Endothelial cell of umbilical vein (primary cell): ENCODE measurements around the gene KCNC4. TPM values are rescaled to one million over a fixed set of nuclear protein-coding genes. Genes with fewer than 3 reads are reported as not detected.

ENCODE experiments used
- BruUV-seq: library from RNA; stranded (reverse); fragments of 400-500 nt; replicated peaks from 2 replicates; lab custom pipeline; 2021; lab: Mats Ljungman, UMichigan
- CTCF ChIA-PET: fragments of 300-600, 350-600 bp; sonication (Branson Sonifier 250); formaldehyde crosslinking; loops from one replicate; lab custom pipeline; 2021; ENCODE audit warnings: antibody characterized with exemption, inconsistent platforms; lab: Charles Lee
- POLR2A ChIA-PET: fragments of 300-600, 350-600 bp; sonication (Branson Sonifier 250); formaldehyde crosslinking; loops from one replicate; lab custom pipeline; 2021; ENCODE audit warnings: antibody characterized with exemption, inconsistent platforms; lab: Charles Lee
- DNase-seq: peaks from one replicate; pipeline ENCODE4 v3.0.0-alpha.2; 2011; ENCODE audit warnings: low read depth, low spot score
- FAIRE-seq: peaks from 2 replicates; lab custom pipeline; 2011; peaks lifted over from hg19 to GRCh38; lab: Jason Lieb, UNC
- H2AFZ ChIP-seq: 2 replicates; pipeline ENCODE4 v1.6.0; 2012; ENCODE audit warnings: low read depth, low read length, control low read depth, inconsistent platforms
- H3K27ac ChIP-seq: 2 replicates; pipeline ENCODE4 v1.5.1; 2011; ENCODE audit warnings: low read depth, mild to moderate bottlenecking, control low read depth, low read length, moderate library complexity; ENCODE audit not compliant: insufficient read depth
- H3K27me3 ChIP-seq, 2 experiments: 2 replicates each; pipeline versions ENCODE4 v1.6.0 to v1.6.1; 2011; ENCODE audit warnings: low read length in 2 of 2, mixed read lengths in 1 of 2; ENCODE audit not compliant: control insufficient read depth in 2 of 2, insufficient read depth in 2 of 2
- H3K36me3 ChIP-seq, 2 experiments: 2 replicates in 1 of 2; 3 replicates in 1 of 2; pipeline ENCODE4 v1.5.1; 2011; ENCODE audit warnings: low read length in 2 of 2, mild to moderate bottlenecking in 1 of 2, moderate library complexity in 1 of 2; ENCODE audit not compliant: control insufficient read depth in 2 of 2, insufficient read depth in 2 of 2; ENCODE audit errors: extremely low read depth in 1 of 2
- H3K4me1 ChIP-seq: 3 replicates; pipeline ENCODE4 v1.5.1; 2011; ENCODE audit warnings: mild to moderate bottlenecking, low read length; ENCODE audit not compliant: control insufficient read depth, insufficient read depth; ENCODE audit errors: extremely low read depth
- H3K4me2 ChIP-seq: 2 replicates; pipeline ENCODE4 v1.6.1; 2011; ENCODE audit warnings: low read length, control low read depth, mixed read lengths; ENCODE audit not compliant: insufficient read depth
- H3K4me3 ChIP-seq, 3 experiments: fragments of 200-600 bp in 1 of 3; sonication (generic), shearing (Covaris generic) in 1 of 3; replicated peaks in 1 of 3; 2 replicates each; pipeline ENCODE4 v1.5.1; 2011 to 2016; ENCODE audit warnings: control low read depth in 3 of 3, low read length in 3 of 3, mild to moderate bottlenecking in 2 of 3, inconsistent platforms in 1 of 3, low read depth in 1 of 3, moderate library complexity in 1 of 3; ENCODE audit not compliant: insufficient read depth in 1 of 3
- H3K79me2 ChIP-seq: 2 replicates; pipeline ENCODE4 v1.6.0; 2012; ENCODE audit warnings: low read length, inconsistent platforms; ENCODE audit not compliant: control insufficient read depth, insufficient read depth
- H3K9ac ChIP-seq: replicated peaks from 2 replicates; pipeline ENCODE3; 2011; ENCODE audit warnings: low read length, control low read depth; ENCODE audit not compliant: insufficient read depth; ENCODE audit errors: extremely low read depth
- H3K9me1 ChIP-seq: replicated peaks from 3 replicates; pipeline ENCODE4 v1.6.0; 2011; ENCODE audit warnings: mild to moderate bottlenecking, low read length; ENCODE audit not compliant: control insufficient read depth, insufficient read depth; ENCODE audit errors: extremely low read depth
- H3K9me3 ChIP-seq: replicated peaks from 2 replicates; pipeline ENCODE4 v1.5.1; 2012; ENCODE audit warnings: low read length, inconsistent platforms; ENCODE audit not compliant: control insufficient read depth, insufficient read depth
- H4K20me1 ChIP-seq: replicated peaks from 2 replicates; pipeline ENCODE3; 2011; ENCODE audit warnings: mild to moderate bottlenecking, low read length; ENCODE audit not compliant: control insufficient read depth, insufficient read depth; ENCODE audit errors: extremely low read depth
- EZH2 ChIP-seq: IDR thresholded peaks from 2 replicates; pipeline ENCODE4 v1.6.1; 2012; ENCODE audit warnings: borderline replicate concordance, low read depth, mild to moderate bottlenecking, moderate library complexity, low read length, inconsistent platforms; ENCODE audit not compliant: severe bottlenecking
- FOS ChIP-seq: IDR thresholded peaks from 2 replicates; pipeline ENCODE4 v1.6.1; 2011; ENCODE audit warnings: mild to moderate bottlenecking, low read length, moderate library complexity, borderline replicate concordance; ENCODE audit not compliant: insufficient read depth
- GATA2 ChIP-seq: IDR thresholded peaks from 2 replicates; pipeline ENCODE4 v1.7.0; 2011; ENCODE audit warnings: low read depth, mild to moderate bottlenecking, moderate library complexity, mixed read lengths, low read length; ENCODE audit not compliant: insufficient read length, insufficient read depth
- JUN ChIP-seq: IDR thresholded peaks from 2 replicates; pipeline ENCODE4 v1.6.1; 2011; ENCODE audit warnings: borderline replicate concordance, low read depth; ENCODE audit not compliant: insufficient read length, insufficient read depth
- MYC ChIP-seq: IDR thresholded peaks from one replicate; pipeline ENCODE4 v1.6.1; 2011; ENCODE audit warnings: mild to moderate bottlenecking, low read depth, low read length
- POLR2A ChIP-seq: IDR thresholded peaks from 2 replicates; pipeline ENCODE4 v1.6.1; 2012; ENCODE audit warnings: low read depth, mild to moderate bottlenecking, control low read depth, low read length
- POLR2AphosphoS5 ChIP-seq: IDR thresholded peaks from 2 replicates; pipeline ENCODE4 v1.6.1; 2012; ENCODE audit warnings: low read depth, mild to moderate bottlenecking, control low read depth, low read length, moderate library complexity; ENCODE audit not compliant: insufficient read depth
- dilution Hi-C: fragments of 300-500 bp; cut with MboI; formaldehyde crosslinking; loops from one replicate; pipeline ENCODE4 v1.15.0; 2019; ENCODE audit warnings: low sequenced_read_pairs; ENCODE audit not compliant: extremely low pct_ligation_motif_present
- intact Hi-C: fragments of 100-400 bp; cut with micrococcal nuclease; formaldehyde crosslinking; loops from one replicate; pipeline ENCODE4 v1.10.0; 2022
- polyA plus RNA-seq, 4 experiments: library from polyadenylated mRNA; depleted of rRNA in 3 of 4; stranded (reverse) in 3 of 4; unstranded in 1 of 4; fragments of >200 nt; gene quantifications; 2 replicates each; pipeline versions ENCODE4 v1.2.1 to v1.2.3, GENCODE V29; 2011 to 2012; ENCODE audit warnings: missing spikeins in 1 of 4
- total RNA-seq: library from RNA; stranded (reverse); gene quantifications from 2 replicates; pipeline ENCODE4 v1.2.3, GENCODE V29; 2021
- TF ChIP-seq, protein P1 (sequence below), 2 donors: IDR thresholded peaks; 1 replicate in 1 of 2; 2 replicates in 1 of 2; pipeline ENCODE4 v1.5.1; 2011; ENCODE audit warnings: low read length in 2 of 2, mild to moderate bottlenecking in 2 of 2, moderate library complexity in 2 of 2, control low read depth in 1 of 2, inconsistent platforms in 1 of 2, low read depth in 1 of 2; ENCODE audit not compliant: insufficient read depth in 1 of 2; ENCODE audit errors: extremely low read depth in 1 of 2
- TF ChIP-seq, protein P2 (sequence below): IDR thresholded peaks from 2 replicates; pipeline ENCODE4 v1.6.1; 2011; ENCODE audit not compliant: insufficient read depth, insufficient read length

The KCNC4 gene
- total and polyA plus RNA-seq, 2 donors (not counting 3 experiments of a cell fraction or from before 2014, with no cell fraction given) = 6.7 to 22.5 TPM

DNA sequence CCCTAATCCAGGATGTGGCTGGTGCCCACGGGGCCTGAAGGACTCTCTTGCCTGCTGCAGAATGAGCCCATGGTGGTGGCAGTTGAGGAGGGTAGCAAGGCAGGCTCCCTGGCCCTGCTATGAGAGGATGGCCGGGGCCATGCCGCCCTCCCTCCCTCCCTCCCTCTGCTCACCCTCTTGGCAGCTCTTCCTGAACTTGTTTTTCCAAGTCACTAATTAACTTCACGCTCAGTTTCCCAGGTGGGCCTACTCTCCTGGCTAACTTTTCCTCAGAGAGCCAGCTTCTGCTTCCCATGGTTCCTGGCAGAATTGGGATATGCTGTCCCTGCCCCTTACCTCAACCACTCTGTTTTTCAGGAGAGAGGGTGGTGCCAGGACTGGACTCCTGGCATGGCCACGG lies 10.2 kb downstream of the KCNC4 start:
- H3K9ac ChIP-seq = no peak overlapping the region
- no peak overlapping the region for H2AFZ ChIP-seq
- ChIA-PET POLR2A (no interaction called here), CTCF (interaction anchor here (0.7 to 3.7 kb wide), 2 partner anchors 12 to 92 kb away, joined by 3 to 23 read pairs; partner anchors contain the start of gene KCNC4)
- dilution Hi-C loops = no loop called here
- no peak overlapping the region for H3K4me3 ChIP-seq
- no peak overlapping the region for H3K4me2 ChIP-seq
- no peaks in the 10 kb centered on the region for H3K4me1 ChIP-seq
- intact Hi-C loops = no loop called here
- no peak overlapping the region for H3K27ac ChIP-seq
- peaks cover 0 to 5% of the 10 kb centered on the region in 2 experiments for H3K36me3 ChIP-seq
- BruUV-seq = no TSS peak
- TF ChIP-seq MYC (no peak), POLR2A (no peak), GATA2 (no peak), FOS (no peak), POLR2AphosphoS5 (no peak), JUN (no peak), EZH2 (no peak)
- TF ChIP-seq, protein P1, sequence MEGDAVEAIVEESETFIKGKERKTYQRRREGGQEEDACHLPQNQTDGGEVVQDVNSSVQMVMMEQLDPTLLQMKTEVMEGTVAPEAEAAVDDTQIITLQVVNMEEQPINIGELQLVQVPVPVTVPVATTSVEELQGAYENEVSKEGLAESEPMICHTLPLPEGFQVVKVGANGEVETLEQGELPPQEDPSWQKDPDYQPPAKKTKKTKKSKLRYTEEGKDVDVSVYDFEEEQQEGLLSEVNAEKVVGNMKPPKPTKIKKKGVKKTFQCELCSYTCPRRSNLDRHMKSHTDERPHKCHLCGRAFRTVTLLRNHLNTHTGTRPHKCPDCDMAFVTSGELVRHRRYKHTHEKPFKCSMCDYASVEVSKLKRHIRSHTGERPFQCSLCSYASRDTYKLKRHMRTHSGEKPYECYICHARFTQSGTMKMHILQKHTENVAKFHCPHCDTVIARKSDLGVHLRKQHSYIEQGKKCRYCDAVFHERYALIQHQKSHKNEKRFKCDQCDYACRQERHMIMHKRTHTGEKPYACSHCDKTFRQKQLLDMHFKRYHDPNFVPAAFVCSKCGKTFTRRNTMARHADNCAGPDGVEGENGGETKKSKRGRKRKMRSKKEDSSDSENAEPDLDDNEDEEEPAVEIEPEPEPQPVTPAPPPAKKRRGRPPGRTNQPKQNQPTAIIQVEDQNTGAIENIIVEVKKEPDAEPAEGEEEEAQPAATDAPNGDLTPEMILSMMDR (IDR thresholded peaks at IDR 0.05; ENCODE audit: extremely low read depth in 1 of 2, insufficient read depth in 1 of 2, low read depth in 1 of 2, low read length in 2 of 2) = no peak
- TF ChIP-seq, protein P2, sequence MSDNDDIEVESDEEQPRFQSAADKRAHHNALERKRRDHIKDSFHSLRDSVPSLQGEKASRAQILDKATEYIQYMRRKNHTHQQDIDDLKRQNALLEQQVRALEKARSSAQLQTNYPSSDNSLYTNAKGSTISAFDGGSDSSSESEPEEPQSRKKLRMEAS = no peak
- no peak for DNase-seq
- no peak for FAIRE-seq
- H3K9me1 ChIP-seq = no peaks in the 10 kb centered on the region
- H4K20me1 ChIP-seq = no peaks in the 10 kb centered on the region
- no peaks in the 10 kb centered on the region for H3K79me2 ChIP-seq
- no peaks in the 10 kb centered on the region for H3K27me3 ChIP-seq
- H3K9me3 ChIP-seq = no peaks in the 10 kb centered on the region
